Ovary (tissue), 3 donors: Measurements from ENCODE around the gene PLD2.

Experiments
- EP300 ChIP-seq: sonication (generic); formaldehyde crosslinking; IDR thresholded peaks from one replicate; pipeline ENCODE4 v1.6.1; 2017; ENCODE audit warnings: antibody characterized with exemption
- POLR2A ChIP-seq: fragments of 450-650 bp; IDR thresholded peaks from one replicate; pipeline ENCODE4 v1.6.1; 2017; ENCODE audit warnings: antibody characterized with exemption, mild to moderate bottlenecking, moderate library complexity
- TF ChIP-seq, protein P1 (sequence below), 3 donors: fragments of 450-650 bp in 2 of 3; fragments of 200-600 bp in 1 of 3; IDR thresholded peaks; one replicate each; pipeline versions ENCODE4 v1.5.1 to v1.8.0; 2016 to 2022; ENCODE audit warnings: antibody characterized with exemption in 3 of 3, mild to moderate bottlenecking in 1 of 3
- donor health status: DM: no; HTN: no; CAD: no.

DNA sequence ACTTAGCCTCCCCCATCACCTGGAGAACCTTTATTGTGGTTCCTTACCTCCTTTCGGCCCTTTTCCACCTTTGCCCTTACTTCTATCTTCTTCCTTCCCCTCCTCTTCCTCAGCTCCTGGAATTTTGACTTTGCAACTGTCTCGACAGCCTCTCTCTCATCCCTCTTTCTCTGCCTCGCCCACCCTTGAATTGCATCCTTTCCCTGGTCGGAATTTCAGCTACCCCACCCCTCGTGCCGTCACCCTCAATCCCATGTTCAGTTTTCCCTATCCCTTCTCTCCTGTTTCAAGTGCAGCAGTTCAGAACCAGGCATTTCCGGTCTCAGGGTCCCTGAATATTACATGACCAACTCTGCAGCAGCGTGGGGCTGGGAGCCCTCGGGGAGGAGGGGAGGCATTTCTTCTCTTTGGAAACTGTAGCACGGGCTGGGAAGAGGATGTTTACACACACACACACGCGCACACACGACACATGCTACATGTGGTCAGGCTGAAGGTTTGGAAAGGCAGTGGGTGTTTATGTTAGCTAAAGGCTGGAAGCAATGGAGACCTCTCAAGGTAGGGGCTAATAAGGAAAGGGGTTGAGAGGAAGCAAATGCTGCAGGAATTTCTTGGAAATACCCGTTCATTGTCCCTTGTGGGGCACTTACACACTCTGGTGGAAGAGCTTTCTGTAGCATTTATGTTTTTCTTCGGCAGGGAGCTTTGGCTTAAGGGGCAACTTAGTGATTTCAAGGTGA lies 27.2 kb downstream of the PLD2 start:
- TF ChIP-seq, protein P1, sequence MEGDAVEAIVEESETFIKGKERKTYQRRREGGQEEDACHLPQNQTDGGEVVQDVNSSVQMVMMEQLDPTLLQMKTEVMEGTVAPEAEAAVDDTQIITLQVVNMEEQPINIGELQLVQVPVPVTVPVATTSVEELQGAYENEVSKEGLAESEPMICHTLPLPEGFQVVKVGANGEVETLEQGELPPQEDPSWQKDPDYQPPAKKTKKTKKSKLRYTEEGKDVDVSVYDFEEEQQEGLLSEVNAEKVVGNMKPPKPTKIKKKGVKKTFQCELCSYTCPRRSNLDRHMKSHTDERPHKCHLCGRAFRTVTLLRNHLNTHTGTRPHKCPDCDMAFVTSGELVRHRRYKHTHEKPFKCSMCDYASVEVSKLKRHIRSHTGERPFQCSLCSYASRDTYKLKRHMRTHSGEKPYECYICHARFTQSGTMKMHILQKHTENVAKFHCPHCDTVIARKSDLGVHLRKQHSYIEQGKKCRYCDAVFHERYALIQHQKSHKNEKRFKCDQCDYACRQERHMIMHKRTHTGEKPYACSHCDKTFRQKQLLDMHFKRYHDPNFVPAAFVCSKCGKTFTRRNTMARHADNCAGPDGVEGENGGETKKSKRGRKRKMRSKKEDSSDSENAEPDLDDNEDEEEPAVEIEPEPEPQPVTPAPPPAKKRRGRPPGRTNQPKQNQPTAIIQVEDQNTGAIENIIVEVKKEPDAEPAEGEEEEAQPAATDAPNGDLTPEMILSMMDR (IDR thresholded peaks at IDR 0.05), result no peak
- TF ChIP-seq EP300 (no peak), POLR2A (no peak)
